ENCODE results near the gene FYCO1. TPM values are rescaled to one million over a fixed set of nuclear protein-coding genes. Genes with fewer than 3 reads are reported as not detected.

The FYCO1 gene
- total and polyA plus RNA-seq, 10 of the 15 experiments (the other 5 are each of a cell fraction or from before 2014, with no cell fraction given), result 1.5 to 8.4 (median 6.5) TPM

- TF ChIP-seq CTCF (IDR thresholded peaks at IDR 0.05 in 2 of 3, conservative IDR thresholded peaks at IDR 0.05 in 1 of 3; ENCODE audit: control insufficient read depth in 2 of 3, extremely low read depth in 1 of 3, insufficient read depth in 1 of 3, low read depth in 3 of 3, low read length in 3 of 3) (no peak), EZH2 (IDR thresholded peaks at IDR 0.05; ENCODE audit: borderline replicate concordance, control insufficient read depth, low read depth, low read length) (no peak), EED (IDR thresholded peaks at IDR 0.05; ENCODE audit: low read depth) (peak; percentile 59), ZNF592 (IDR thresholded peaks at IDR 0.05) (no peak), SIN3A (IDR thresholded peaks at IDR 0.05; ENCODE audit: low read depth, low read length) (no peak), POLR2AphosphoS5 (IDR thresholded peaks at IDR 0.05; ENCODE audit: low read length) (no peak), POLR2A (IDR thresholded peaks at IDR 0.05; ENCODE audit: low read depth, low read length) (no peak), JUNB (IDR thresholded peaks at IDR 0.05) (no peak), NFYA (IDR thresholded peaks at IDR 0.05; ENCODE audit: borderline replicate concordance, low read depth, low read length) (no peak), NBN (IDR thresholded peaks at IDR 0.05) (no peak), HDAC6 (IDR thresholded peaks at IDR 0.05; ENCODE audit: unreplicated experiment) (no peak), YBX1 (IDR thresholded peaks at IDR 0.05) (no peak), SMC3 (IDR thresholded peaks at IDR 0.05; ENCODE audit: borderline replicate concordance, low read length) (no peak), CHD2 (IDR thresholded peaks at IDR 0.05; ENCODE audit: borderline replicate concordance, low read depth, low read length) (no peak), EP300 (IDR thresholded peaks at IDR 0.05; ENCODE audit: borderline replicate concordance in 1 of 2, control insufficient read depth in 1 of 2, low read depth in 2 of 2, low read length in 2 of 2) (peak in 1 of 2 experiments; percentile 62; a peak in 2 of 4 replicates), PKNOX1 (IDR thresholded peaks at IDR 0.05) (no peak), RFX5 (IDR thresholded peaks at IDR 0.05; ENCODE audit: low read depth, low read length) (no peak), ELK1 (IDR thresholded peaks at IDR 0.05; ENCODE audit: low read depth, low read length) (no peak), ZNF622 (IDR thresholded peaks at IDR 0.05) (no peak), REST (IDR thresholded peaks at IDR 0.05; ENCODE audit: low read depth, low read length) (no peak)
These were observed 125.5 kb downstream of the FYCO1 start (continued) for GRCh38 chr3:45870099-45870498.

Measured in GM12878 (cell line).